ENCODE data around the gene COG3. TPM values are rescaled to one million over a fixed set of nuclear protein-coding genes. Genes with fewer than 3 reads are reported as not detected.

COG3 gene
- polyA plus RNA-seq, 3 donors: 12.3 to 25.3 (median 12.9) TPM

DNA sequence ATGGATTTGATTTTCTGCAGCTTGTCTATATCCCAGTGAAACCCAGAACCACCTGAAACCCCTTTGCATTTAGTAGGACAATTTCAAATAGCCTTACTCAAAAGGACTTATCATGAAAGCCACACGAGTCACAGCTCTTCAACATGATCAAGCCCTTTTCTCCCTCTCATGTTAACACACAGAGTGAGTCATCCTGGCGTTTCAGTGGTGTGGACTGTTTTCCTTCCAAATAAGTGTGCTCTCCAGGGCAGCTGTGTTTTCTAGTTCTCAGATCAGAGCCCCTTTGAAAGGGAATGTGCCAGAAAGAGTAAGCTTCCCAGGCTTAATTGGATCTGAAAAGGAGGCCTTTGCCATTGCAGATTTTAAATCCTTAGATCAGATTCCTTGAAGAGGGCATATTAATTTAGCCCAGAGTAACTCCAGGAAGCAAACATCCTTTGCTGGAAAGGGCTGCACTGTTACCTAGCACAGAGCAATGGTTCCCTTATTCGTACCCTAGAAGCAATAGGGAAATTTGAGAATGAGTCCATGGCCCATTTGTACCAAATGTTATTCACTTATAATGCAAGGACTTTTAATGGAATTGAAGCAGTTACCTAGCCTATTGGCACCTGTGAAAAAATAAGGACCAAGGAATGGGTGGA is 99.5 kb downstream of the COG3 start:
- TF ChIP-seq, protein P1, sequence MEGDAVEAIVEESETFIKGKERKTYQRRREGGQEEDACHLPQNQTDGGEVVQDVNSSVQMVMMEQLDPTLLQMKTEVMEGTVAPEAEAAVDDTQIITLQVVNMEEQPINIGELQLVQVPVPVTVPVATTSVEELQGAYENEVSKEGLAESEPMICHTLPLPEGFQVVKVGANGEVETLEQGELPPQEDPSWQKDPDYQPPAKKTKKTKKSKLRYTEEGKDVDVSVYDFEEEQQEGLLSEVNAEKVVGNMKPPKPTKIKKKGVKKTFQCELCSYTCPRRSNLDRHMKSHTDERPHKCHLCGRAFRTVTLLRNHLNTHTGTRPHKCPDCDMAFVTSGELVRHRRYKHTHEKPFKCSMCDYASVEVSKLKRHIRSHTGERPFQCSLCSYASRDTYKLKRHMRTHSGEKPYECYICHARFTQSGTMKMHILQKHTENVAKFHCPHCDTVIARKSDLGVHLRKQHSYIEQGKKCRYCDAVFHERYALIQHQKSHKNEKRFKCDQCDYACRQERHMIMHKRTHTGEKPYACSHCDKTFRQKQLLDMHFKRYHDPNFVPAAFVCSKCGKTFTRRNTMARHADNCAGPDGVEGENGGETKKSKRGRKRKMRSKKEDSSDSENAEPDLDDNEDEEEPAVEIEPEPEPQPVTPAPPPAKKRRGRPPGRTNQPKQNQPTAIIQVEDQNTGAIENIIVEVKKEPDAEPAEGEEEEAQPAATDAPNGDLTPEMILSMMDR (IDR thresholded peaks at IDR 0.05): no peak
- H3K36me3 ChIP-seq (replicated peaks in 1 of 2; ENCODE audit: control insufficient read depth in 1 of 2, insufficient read depth in 2 of 2, low read length in 2 of 2): no peaks in the 10 kb centered on the region
- no peaks in the 10 kb centered on the region for H3K4me1 ChIP-seq (ENCODE audit: control insufficient read depth in 1 of 2, insufficient read depth in 2 of 2, low read length in 2 of 2)
- Mint-ChIP-seq H3K9me3 (peaks cover 0 to 11% (median 4%) of the 10 kb centered on the region in 7 donors), H3K36me3 (no peaks in the 10 kb centered on the region), H3K27me3 (ENCODE audit: low read depth in 3 of 3) (peaks cover 3 to 7% (median 4%) of the 10 kb centered on the region in 3 donors), H3K4me1 (no peaks in the 10 kb centered on the region), H3K4me3 (no peak overlapping the region), H3K27ac (no peak overlapping the region)
- H3K79me2 ChIP-seq (ENCODE audit: insufficient read depth, low read length): no peaks in the 10 kb centered on the region
- H3K27ac ChIP-seq (ENCODE audit: low read depth in 1 of 2, low read length in 2 of 2): no peak overlapping the region
- H3K9ac ChIP-seq (ENCODE audit: insufficient read depth, low read length, poor library complexity, severe bottlenecking): no peak overlapping the region
- no peaks in the 10 kb centered on the region for H4K20me1 ChIP-seq (ENCODE audit: insufficient read depth, low read length)
- intact Hi-C loops (cut with micrococcal nuclease): no loop called here
- DNase-seq: no peak
- no CpG with 5 or more reads among the region's 3 CpGs for WGBS (ENCODE audit: insufficient coverage)
- no peak overlapping the region for H3K4me3 ChIP-seq (replicated peaks in 1 of 3; ENCODE audit: low read depth in 2 of 3, low read length in 3 of 3)
- no peaks in the 10 kb centered on the region for H3K27me3 ChIP-seq (ENCODE audit: control insufficient read depth in 2 of 2, insufficient read depth in 2 of 2, low read length in 2 of 2)
- H3K4me2 ChIP-seq (replicated peaks; ENCODE audit: extremely low read depth, low read length, poor library complexity, severe bottlenecking): no peak overlapping the region
- H3K9me3 ChIP-seq (replicated peaks in 1 of 2; ENCODE audit: control insufficient read depth in 1 of 2, insufficient read depth in 1 of 2, low read length in 2 of 2): peaks cover 0 to 7% of the 10 kb centered on the region in 2 donors
- H2AFZ ChIP-seq (ENCODE audit: insufficient read depth, low read depth, low read length, poor library complexity, severe bottlenecking): no peak overlapping the region

DNA sequence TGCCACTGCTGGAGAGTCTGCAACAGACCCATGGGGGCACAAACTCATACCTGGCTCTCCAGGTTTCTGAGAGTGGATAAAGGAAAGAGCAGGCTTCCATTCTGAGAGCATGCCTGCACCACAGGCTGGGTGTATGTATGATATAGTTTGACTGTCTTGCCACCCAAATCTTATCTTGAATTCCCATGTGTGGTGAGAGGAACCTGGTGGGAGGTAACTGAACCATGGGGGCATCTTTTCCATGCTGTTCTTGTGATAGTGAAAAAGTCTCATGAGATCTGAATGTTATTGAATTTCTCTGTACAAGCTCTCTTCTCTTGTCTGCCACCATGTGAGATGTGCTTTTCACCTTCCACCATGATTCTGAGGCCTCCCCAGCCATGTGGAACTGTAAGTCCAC is 100.6 kb downstream of the COG3 start:
- Histone ChIP-seq H3K9ac (ENCODE audit: insufficient read depth, low read length, poor library complexity, severe bottlenecking) (no peak overlapping the region), H3K9me3 (replicated peaks in 1 of 2; ENCODE audit: control insufficient read depth in 1 of 2, insufficient read depth in 1 of 2, low read length in 2 of 2) (peaks cover 0 to 7% of the 10 kb centered on the region in 2 donors), H3K4me1 (ENCODE audit: control insufficient read depth in 1 of 2, insufficient read depth in 2 of 2, low read length in 2 of 2) (no peaks in the 10 kb centered on the region), H3K36me3 (replicated peaks in 1 of 2; ENCODE audit: control insufficient read depth in 1 of 2, insufficient read depth in 2 of 2, low read length in 2 of 2) (no peaks in the 10 kb centered on the region), H3K27me3 (ENCODE audit: control insufficient read depth in 2 of 2, insufficient read depth in 2 of 2, low read length in 2 of 2) (no peaks in the 10 kb centered on the region), H3K27ac (ENCODE audit: low read depth in 1 of 2, low read length in 2 of 2) (no peak overlapping the region), H3K79me2 (ENCODE audit: insufficient read depth, low read length) (no peaks in the 10 kb centered on the region), H4K20me1 (ENCODE audit: insufficient read depth, low read length) (no peaks in the 10 kb centered on the region), H3K4me2 (replicated peaks; ENCODE audit: extremely low read depth, low read length, poor library complexity, severe bottlenecking) (no peak overlapping the region), H3K4me3 (replicated peaks in 1 of 3; ENCODE audit: low read depth in 2 of 3, low read length in 3 of 3) (no peak overlapping the region), H2AFZ (ENCODE audit: insufficient read depth, low read depth, low read length, poor library complexity, severe bottlenecking) (no peak overlapping the region)
- no peak for DNase-seq
- intact Hi-C loops (cut with micrococcal nuclease): no loop called here
- Mint-ChIP-seq H3K27ac (no peak overlapping the region), H3K4me3 (no peak overlapping the region), H3K36me3 (no peaks in the 10 kb centered on the region), H3K4me1 (no peaks in the 10 kb centered on the region), H3K27me3 (ENCODE audit: low read depth in 3 of 3) (peaks cover 4 to 7% (median 5%) of the 10 kb centered on the region in 3 donors), H3K9me3 (peaks cover 0 to 17% (median 5%) of the 10 kb centered on the region in 7 donors)
- TF ChIP-seq, protein P1 (IDR thresholded peaks at IDR 0.05): no peak

All from CD14-positive monocyte (primary cell).